ENCODE results near the gene WDR31. TPM values are rescaled to one million over a fixed set of nuclear protein-coding genes. Genes with fewer than 3 reads are reported as not detected.
"Not testable (repeated sequence)": the region's sequence is repeated elsewhere in the genome, so short reads cannot be mapped to it uniquely, and the experiment has no call there.

The WDR31 gene
- polyA plus RNA-seq, 5 donors, result 4.9 to 6.8 (median 6.2) TPM

DNA sequence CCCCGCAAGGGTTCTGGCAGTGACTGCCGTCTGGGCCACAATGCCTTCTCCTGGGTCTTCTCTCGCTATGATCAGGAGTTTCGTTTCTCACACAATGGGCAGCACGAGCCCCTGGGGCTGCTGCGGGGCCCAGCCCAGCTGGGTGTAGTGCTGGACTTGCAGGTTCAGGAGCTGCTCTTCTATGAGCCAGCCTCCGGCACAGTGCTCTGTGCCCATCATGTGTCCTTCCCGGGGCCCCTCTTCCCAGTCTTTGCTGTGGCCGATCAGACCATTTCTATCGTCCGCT, 29.7 kb upstream of the WDR31 start:
- no peak for DNase-seq

GRCh38 chr9:113368982-113369854, 29.1 kb upstream of the WDR31 start:
- no peak for DNase-seq

GRCh38 chr9:113368348-113368981, 28.4 kb upstream of the WDR31 start:
- DNase-seq, result no peak

DNA sequence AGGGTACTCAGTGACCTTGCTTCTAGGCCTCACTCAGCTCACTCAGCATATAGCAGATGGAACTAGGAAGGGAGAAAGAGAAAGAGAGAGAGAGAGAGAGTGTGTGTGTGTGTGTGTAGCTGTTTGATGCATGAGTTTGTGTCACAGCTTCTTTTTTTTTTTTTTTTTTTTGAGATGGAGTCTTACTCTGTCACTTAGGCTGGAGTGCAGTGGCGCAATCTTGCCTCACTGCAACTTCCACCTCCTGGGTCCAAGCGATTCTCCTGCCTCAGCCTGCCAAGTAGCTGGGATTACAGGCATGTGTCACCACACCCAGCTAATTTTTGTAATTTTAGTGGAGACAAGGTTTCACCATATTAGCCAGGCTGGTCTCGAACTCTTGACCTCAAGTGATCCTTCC, 25.6 kb upstream of the WDR31 start:
- DNase-seq, result not testable (repeated sequence)

GRCh38 chr9:113364951-113365350, 24.9 kb upstream of the WDR31 start:
- no peak for DNase-seq

GRCh38 chr9:113363336-113363735, 23.3 kb upstream of the WDR31 start:
- DNase-seq, result no peak

- no peak for DNase-seq
Measured at GRCh38 chr9:113361304-113362018, 21.4 kb upstream of the WDR31 start.

- DNase-seq, result no peak
Measured at GRCh38 chr9:113360242-113360842, 20.3 kb upstream of the WDR31 start.

DNA sequence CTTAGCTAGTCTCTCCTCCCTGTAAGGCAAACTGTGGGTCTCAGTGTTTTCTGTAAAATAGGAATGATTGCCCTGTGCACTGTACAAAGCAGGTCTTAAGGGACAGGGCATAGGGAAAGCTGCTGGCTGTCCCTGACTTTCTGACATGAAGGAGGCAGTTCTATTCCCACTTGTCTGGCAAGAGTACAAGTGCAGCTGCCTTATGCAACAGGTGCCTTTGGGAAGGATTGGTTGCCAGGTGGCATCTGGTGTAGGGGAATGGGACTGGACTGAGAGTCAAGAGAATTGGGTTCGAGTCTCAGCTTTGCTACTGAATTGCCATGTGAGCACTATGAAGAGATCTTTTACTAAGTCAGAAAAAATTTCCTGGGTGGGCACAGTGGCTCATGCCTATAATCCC, 19.3 kb upstream of the WDR31 start:
- no peak for DNase-seq

DNA sequence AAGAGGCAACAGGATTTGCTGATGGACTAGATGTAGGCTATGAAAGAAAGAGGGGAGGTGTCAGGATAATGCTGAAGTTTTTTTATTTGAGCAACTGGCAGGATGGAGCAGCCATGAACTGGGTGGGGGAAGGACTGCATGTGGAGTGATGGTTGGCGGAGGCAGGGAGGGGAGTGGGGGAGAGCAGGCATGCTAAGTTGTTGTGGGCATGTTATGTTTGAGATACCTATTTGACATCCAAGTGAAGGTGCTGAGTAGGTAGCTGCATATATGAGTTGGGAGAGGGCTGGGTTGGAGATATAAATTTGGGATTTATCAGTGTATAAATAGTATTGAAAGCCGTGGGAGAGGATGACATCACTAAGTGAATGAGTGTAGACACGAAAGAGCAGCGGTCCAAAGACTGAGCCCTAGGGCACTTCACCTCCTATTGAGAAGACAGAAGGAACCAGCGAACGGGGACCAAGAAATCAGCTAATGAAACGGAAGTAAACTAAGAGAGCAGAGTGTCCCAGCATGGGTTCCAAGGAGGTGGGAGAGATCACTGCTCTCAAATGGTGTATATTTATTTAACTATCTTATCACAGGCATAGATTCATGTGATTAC, 16.7 kb upstream of the WDR31 start:
- DNase-seq, result no peak

GRCh38 chr9:113355040-113355596, 15.0 kb upstream of the WDR31 start:
- DNase-seq, result no peak

GRCh38 chr9:113352411-113352810, 12.3 kb upstream of the WDR31 start:
- DNase-seq, result no peak

DNA sequence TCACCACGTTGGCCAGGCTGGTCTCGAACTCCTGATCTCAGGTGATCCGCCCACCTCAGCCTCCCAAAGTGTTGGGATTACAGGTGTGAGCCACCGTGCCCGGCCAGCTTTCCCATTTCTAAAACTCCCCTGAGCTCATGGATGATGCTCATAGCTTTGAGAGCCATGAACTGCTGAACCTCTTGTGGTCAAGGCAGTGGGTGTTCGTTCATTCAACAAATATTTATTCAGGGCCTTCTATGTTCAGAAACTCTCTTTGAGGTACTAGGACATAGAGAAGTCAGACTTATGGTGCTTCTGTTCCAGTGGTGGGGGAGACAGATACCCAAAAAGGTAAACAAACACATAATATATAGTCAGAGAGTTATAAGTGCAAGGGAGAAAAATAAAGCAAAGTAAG, 11.9 kb upstream of the WDR31 start:
- no peak for DNase-seq

DNA sequence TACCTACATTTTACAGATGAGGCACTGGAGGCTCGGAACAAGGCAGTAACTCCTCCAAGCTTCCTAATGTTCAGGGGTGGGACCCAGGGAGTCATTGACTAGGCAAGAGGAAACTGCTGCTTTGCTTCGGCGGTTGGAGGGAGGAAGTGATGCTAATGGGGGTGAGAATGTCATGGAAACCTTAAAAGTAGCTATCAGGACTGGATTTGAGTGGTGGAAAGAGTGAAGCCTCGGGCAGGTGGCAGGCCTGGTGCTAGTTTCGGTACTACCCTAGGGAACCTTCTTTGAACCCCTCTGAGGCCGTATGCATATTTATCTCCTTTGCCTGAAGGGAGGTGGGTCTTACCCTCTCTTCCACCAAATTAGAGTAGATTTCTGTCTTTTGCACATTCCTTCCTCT, 10.9 kb upstream of the WDR31 start:
- no peak for DNase-seq

GRCh38 chr9:113350107-113350661, 10.1 kb upstream of the WDR31 start:
- DNase-seq, result no peak

DNA sequence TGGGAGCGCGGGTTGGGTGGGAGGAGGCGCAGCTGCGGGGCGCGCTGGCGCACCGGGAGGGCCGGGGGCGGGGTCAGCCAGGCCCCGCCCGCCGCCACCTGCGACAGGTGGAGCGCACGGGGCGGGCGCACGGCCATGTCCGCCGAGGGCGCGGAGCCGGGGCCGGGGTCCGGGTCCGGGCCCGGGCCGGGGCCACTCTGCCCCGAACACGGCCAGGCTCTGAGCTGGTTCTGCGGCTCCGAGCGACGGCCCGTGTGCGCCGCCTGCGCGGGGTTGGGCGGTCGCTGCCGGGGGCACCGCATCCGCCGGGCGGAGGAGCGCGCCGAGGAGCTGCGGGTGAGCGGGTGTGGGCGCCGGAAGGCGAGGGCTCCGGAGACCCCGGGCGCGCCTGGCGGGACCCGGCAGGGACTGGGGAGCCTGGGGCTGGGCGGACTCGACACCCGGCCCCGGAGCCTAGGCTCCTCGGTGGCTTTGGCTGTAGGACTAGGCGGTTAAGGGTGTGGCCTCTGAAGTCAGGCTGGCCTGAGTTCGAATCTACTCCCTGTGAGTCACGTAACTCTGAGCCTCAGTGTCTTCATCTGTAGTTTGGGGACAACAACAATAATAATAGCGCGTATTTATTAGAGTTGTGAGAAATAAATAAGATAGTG, 9.5 kb upstream of the WDR31 start, which contains the start of gene BSPRY:
Gene BSPRY, plus strand, starts transcription at position 97 of the 650 bp plus-strand sequence. Its CDS starts 39 bp downstream, at position 136.
- DNase-seq, result no peak

GRCh38 chr9:113349066-113349444, 9.0 kb upstream of the WDR31 start:
- DNase-seq, result no peak

DNA sequence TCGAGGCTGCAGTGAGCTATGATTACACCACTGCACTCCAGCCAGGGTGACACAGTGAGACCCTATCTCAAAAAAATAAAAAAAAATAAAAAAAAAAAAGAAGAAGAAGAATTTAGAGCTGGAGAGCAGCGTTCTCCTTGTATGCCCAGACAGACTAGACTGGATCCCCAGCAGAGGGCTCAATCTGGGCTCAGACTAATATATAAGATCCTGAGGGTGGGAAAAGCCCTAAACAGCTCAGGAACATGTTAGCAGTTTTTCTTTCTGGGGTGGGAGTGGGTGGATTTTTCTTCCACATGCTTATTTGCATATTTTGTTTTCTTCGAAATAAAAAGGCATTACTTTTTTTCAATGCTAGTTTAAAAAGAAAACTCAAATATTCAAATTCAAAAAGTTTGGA, 8.4 kb upstream of the WDR31 start:
- DNase-seq, result no peak

DNA sequence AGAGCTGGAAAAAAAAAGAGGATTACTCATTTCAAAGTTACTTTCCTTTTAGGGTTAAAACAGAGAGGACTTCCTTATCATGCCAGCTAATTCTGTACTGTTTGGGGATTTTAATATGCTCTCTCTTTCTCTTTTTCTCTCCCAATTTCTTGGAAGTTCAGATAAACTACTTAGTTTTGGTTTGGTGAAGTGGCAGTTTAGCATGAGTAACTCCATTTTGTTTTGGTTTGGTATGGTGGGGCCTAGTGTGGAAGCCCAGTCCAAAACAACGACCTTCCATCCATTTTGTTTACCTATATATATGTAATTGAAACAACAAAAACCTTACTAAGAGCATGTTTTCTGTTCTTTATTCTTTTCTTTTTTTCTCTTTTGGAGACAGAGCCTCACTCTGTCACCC, 5.6 kb upstream of the WDR31 start:
- no peak for DNase-seq

DNA sequence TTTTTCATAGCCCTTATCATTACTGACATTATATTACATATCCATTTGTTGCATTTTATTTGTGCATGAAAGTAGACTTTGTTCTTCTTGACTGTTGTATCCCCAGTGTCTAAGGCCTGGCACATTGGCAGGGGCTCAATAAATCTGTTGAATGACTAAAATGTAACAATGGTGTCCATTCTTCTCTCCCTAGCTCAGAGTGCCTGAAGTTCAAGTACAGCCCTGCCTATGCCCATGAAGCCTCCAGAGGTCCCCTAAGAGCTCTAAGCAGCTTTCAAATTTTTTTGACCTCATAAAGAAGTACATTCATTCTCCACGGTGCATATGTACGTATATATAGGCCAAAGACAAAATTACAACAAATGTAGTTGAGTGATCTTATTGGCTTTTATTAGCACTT, 5.1 kb upstream of the WDR31 start:
- DNase-seq, result no peak

DNA sequence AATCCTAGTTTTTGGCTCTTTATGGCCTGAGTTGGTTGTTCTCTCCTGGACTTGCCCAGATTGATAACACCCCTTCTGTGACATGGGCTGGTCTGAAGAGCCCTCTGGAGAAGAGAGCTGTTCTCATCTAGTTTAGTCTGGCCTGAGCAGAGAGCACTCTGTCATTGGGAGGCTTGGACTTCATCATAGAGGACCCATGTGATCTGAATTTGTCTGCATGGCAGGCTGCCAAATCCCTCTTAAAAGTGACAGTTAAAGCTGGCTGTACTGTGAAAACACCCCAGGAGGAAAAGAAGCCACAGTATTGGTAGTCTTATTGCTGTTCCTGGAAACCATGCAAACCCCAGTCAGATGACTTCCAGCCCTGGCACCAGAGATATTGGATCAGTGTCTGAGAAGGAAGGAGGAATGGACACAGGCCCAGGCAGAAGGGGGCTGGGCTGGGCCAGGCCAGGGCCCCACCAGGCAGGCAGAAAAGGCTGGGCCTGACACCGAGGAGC, 3.7 kb upstream of the WDR31 start:
- DNase-seq, result peak; percentile 82 to 85

Data from right lung (tissue), 5 donors.